GM12875 (cell line): ENCODE results near the gene LHFPL6.

Experiments
- H3K4me3 ChIP-seq: one replicate; pipeline ENCODE4 v1.5.1; 2011; ENCODE audit warnings: low read depth, low read length, control low read depth
- CTCF ChIP-seq: IDR thresholded peaks from 2 replicates; pipeline ENCODE4 v1.5.1; 2011; ENCODE audit warnings: low read depth, mild to moderate bottlenecking, control low read depth, inconsistent platforms, low read length, moderate library complexity, borderline replicate concordance; ENCODE audit not compliant: insufficient read depth

Gene LHFPL6

GRCh38 chr13:39370554-39370953, 232.4 kb downstream of the LHFPL6 start:
- TF ChIP-seq CTCF: no peak
- H3K4me3 ChIP-seq: no peak overlapping the region

GRCh38 chr13:39370048-39370447, 232.9 kb downstream of the LHFPL6 start:
- TF ChIP-seq CTCF: no peak
- H3K4me3 ChIP-seq: no peak overlapping the region

GRCh38 chr13:39369161-39369890, 233.7 kb downstream of the LHFPL6 start:
- no peak overlapping the region for H3K4me3 ChIP-seq
- no peak for TF ChIP-seq CTCF

- no peak for TF ChIP-seq CTCF
- no peak overlapping the region for H3K4me3 ChIP-seq
Measured at GRCh38 chr13:39365879-39366278, 237.1 kb downstream of the LHFPL6 start.

GRCh38 chr13:39364947-39365468, 238.0 kb downstream of the LHFPL6 start:
- no peak overlapping the region for H3K4me3 ChIP-seq
- TF ChIP-seq CTCF: no peak

GRCh38 chr13:39363382-39363772, 239.6 kb downstream of the LHFPL6 start:
- no peak for TF ChIP-seq CTCF
- H3K4me3 ChIP-seq: no peak overlapping the region
